Right lobe of liver (tissue), 4 donors: ENCODE data around the gene MED9.

ENCODE experiments used
- CTCF ChIP-seq, 4 donors: fragments of 200-600 bp in 3 of 4; fragments of 450-650 bp in 1 of 4; IDR thresholded peaks; one replicate each; pipeline versions ENCODE4 v1.5.1 to v1.8.0; 2016 to 2022; ENCODE audit warnings: antibody characterized with exemption in 4 of 4, mild to moderate bottlenecking in 2 of 4
- POLR2A ChIP-seq: fragments of 450-650 bp; IDR thresholded peaks from one replicate; pipeline ENCODE4 v1.6.1; 2017; ENCODE audit warnings: antibody characterized with exemption, mild to moderate bottlenecking
- donor health status: DM: no; HTN: no; CAD: no.
- donor health status: DM: no; HTN: no; CAD: no.
- donor health status: DM: no; HTN: yes; CAD: no.

- peak; percentile 56 for TF ChIP-seq POLR2A
- no peak for TF ChIP-seq CTCF (IDR thresholded peaks at IDR 0.05)
Observed at GRCh38 chr17:17443173-17443572, 33.6 kb upstream of the MED9 start.
